Fibroblast of mammary gland (primary cell): ENCODE measurements around the gene TSSK2.

Experiments used
- DNase-seq: peaks from one replicate; pipeline ENCODE4 v3.0.0-alpha.2; 2010; ENCODE audit warnings: low read depth
- H3K4me3 ChIP-seq: 2 replicates; pipeline ENCODE4 v1.5.1; 2011; ENCODE audit warnings: low read depth, mild to moderate bottlenecking, low read length, moderate library complexity; ENCODE audit not compliant: control insufficient read depth
- TF ChIP-seq, protein P1 (sequence below): conservative IDR thresholded peaks from 2 replicates; pipeline ENCODE4 v1.5.1; 2011; ENCODE audit warnings: low read depth, low read length, inconsistent platforms; ENCODE audit not compliant: control insufficient read depth, insufficient read depth

TSSK2 gene

DNA sequence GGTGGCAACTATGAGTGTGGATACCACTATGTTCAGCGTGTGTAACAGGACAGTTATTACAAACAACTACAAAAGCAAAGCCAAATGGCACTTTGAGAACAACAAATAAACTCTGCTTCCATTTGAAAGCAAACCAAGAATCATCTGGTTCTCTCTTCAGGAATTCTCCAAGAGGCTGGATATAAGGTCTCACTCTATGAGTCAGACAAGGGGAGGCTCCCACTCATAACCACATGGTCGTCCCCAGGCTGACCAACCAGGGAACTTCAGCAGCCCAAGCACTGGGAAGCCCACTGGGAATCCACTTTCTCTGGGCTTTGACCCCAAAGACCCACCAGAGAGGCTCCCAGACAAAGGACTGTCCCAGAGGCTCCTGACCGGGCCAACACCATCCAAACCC lies 44.2 kb upstream of the TSSK2 start:
- peak; percentile 68 for DNase-seq
- TF ChIP-seq, protein P1, sequence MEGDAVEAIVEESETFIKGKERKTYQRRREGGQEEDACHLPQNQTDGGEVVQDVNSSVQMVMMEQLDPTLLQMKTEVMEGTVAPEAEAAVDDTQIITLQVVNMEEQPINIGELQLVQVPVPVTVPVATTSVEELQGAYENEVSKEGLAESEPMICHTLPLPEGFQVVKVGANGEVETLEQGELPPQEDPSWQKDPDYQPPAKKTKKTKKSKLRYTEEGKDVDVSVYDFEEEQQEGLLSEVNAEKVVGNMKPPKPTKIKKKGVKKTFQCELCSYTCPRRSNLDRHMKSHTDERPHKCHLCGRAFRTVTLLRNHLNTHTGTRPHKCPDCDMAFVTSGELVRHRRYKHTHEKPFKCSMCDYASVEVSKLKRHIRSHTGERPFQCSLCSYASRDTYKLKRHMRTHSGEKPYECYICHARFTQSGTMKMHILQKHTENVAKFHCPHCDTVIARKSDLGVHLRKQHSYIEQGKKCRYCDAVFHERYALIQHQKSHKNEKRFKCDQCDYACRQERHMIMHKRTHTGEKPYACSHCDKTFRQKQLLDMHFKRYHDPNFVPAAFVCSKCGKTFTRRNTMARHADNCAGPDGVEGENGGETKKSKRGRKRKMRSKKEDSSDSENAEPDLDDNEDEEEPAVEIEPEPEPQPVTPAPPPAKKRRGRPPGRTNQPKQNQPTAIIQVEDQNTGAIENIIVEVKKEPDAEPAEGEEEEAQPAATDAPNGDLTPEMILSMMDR = no peak
- no peak overlapping the region for H3K4me3 ChIP-seq

DNA sequence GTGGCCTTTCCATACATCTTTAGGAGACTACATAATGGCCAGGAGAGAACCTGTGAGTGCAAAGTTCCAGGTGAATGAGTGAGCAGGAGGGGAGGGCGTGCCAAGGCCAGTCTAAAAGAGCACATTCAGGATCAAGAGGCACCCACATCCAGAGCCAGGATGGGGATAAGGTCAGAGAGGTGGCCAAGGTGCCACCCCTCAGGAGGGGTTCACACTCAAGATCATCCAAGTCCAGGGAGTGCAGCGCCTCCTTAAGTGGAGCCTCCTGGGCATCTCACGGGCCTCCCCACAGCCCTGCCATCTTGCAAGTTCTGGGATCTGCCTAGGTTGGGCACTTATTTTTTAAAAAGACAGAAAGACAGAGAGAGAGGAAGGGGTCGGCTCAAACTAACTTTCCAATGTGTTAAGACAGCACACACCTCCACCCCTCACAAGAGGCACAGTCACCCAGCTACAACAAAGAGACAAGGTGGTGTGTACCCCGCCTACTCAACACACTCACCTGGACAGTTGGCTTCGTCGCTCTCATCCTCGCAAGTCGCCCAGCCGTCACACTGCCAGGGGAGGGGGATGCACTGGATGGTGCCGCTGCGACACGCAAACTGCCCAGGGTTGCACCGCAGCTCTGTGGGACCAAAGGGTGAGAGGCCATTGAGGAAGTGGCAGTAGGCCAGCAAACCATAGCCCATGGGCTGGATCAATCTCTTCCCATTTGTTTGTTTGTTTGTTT lies 42.1 kb upstream of the TSSK2 start:
- DNase-seq = no peak
- H3K4me3 ChIP-seq = no peak overlapping the region
- TF ChIP-seq, protein P1 = no peak

DNA sequence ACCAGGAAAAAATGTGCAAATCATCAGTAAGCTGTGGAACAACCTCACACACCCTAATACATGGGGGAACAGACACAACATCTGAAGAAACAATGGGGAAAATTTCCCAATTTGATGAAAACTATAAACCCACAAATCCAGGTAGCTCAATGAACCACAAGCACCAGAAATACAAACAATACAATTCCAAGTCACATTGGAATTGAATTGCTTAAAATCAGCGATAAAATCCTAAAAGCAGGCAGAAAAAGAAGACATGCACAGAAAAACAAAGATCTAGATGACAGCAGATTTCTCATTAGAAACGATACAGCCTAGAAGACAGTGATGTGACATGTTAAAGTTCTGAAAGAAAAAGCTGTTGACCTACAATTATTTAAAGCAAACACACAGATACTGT lies 40.9 kb upstream of the TSSK2 start:
- H3K4me3 ChIP-seq = no peak overlapping the region
- no peak for DNase-seq
- TF ChIP-seq, protein P1 = no peak

DNA sequence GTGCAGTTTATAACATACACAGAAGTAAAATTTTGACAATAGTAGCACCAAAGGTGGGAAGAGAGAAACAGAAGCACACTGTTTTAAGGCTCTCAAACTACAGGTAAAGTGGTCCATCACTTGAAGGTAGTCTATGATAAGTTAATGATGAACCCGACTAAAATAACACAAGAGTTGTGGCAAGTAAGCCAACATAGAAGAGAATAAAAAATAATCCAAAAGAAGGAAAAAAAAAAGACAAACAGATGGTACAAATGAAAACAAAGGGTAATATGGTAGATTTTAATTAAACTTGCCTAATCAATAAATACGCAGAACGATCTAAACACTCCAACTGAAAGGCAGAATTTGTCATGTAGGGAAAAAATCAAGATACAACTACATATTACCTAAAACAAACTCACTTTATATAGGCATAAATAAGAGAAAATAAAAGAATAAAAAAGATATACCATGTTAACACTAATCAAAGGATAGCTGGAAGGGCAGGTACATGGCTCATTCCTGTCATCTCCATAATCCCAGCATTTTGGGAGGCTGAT lies 40.5 kb upstream of the TSSK2 start:
- TF ChIP-seq, protein P1 = no peak
- no peak for DNase-seq
- no peak overlapping the region for H3K4me3 ChIP-seq

DNA sequence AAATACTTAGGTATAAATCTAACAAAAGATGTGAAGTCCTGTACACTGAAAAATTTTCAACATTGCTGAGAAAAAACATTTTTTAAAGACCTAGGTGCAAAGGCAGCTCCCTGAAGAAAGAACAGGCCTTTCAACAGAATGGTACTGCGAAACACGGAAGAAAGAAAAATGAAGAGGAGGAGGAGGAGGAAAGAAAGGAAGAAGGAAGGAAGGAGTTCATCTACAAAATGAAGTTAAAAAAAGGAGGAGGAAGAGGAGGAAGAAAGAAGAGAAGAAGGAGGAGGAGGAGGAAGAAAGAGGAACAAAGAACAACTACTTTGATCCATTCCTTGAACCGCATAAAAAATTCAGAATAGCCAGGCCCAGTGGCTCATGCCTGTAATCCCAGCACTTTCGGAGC lies 38.4 kb upstream of the TSSK2 start:
- no peak for DNase-seq
- TF ChIP-seq, protein P1 = no peak
- H3K4me3 ChIP-seq = no peak overlapping the region

DNA sequence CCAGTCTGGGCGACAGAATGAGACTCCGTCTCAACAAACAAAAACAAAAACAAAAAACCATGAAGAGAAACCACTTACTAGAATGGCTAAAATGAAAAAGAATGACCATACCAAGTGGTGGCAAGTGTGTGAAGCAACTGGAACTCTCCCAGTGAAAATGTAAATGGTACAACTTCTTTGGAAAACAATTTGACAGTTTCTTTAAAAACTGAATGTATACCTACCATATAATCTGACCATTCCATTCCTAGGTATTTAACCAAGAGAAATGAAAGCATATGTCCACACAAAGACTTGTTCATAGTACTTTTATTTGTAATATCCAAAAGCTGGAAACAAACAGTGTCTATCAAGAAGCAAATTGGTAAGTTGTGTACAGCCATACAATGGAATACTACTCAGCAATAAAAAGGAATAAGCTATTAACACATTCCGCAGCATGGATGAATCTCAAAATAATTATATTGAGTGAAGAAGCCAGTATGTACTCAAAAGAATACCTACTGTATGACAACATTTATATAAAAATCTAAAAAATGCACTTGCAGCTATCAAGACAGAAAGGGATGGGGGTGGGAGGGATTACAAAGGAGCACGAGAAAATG lies 36.6 kb upstream of the TSSK2 start:
- DNase-seq = no peak
- TF ChIP-seq, protein P1 = no peak
- no peak overlapping the region for H3K4me3 ChIP-seq
